ENCODE measurements around the gene PTPN18. TPM values are rescaled to one million over a fixed set of nuclear protein-coding genes. Genes with fewer than 3 reads are reported as not detected.

The PTPN18 gene
- total and polyA plus RNA-seq, 8 donors: 37.0 to 87.0 (median 43.3) TPM

DNA sequence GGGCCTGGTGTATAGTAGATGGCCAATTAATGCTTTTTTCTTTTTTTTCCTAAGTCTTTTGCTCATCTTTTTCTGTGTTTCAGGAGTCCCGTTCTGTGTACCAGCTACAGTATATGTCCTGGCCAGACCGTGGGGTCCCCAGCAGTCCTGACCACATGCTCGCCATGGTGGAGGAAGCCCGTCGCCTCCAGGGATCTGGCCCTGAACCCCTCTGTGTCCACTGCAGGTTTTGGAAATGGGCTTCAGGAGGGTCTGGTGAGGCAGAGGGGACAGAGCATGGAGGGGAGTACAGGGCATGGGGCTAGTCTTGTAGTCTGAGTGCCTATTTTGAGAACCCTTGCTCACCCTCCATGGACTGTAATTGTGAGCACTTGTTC, 14.1 kb downstream of the PTPN18 start:
- FAIRE-seq (no peak), DNase-seq (no peak)

DNA sequence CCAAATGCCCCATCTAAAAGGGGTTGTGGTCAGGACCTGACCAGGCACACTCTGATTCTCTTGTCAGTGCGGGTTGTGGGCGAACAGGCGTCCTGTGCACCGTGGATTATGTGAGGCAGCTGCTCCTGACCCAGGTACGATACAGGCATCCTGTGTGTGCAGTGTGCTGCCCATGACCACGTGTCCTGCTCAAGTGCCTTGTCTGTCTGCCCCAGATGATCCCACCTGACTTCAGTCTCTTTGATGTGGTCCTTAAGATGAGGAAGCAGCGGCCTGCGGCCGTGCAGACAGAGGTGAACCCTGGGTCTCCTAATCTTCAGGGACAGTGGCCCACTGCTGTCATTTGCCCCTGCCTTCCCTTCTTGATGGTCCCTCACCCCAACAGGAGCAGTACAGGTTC, 14.6 kb downstream of the PTPN18 start:
- no peaks in the 10 kb centered on the region for H3K9me3 ChIP-seq
- intact Hi-C loops (cut with DNase I): no loop called here
- TF ChIP-seq, protein P1, sequence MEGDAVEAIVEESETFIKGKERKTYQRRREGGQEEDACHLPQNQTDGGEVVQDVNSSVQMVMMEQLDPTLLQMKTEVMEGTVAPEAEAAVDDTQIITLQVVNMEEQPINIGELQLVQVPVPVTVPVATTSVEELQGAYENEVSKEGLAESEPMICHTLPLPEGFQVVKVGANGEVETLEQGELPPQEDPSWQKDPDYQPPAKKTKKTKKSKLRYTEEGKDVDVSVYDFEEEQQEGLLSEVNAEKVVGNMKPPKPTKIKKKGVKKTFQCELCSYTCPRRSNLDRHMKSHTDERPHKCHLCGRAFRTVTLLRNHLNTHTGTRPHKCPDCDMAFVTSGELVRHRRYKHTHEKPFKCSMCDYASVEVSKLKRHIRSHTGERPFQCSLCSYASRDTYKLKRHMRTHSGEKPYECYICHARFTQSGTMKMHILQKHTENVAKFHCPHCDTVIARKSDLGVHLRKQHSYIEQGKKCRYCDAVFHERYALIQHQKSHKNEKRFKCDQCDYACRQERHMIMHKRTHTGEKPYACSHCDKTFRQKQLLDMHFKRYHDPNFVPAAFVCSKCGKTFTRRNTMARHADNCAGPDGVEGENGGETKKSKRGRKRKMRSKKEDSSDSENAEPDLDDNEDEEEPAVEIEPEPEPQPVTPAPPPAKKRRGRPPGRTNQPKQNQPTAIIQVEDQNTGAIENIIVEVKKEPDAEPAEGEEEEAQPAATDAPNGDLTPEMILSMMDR (IDR thresholded peaks at IDR 0.05): no peak
- ATAC-seq (no peak), DNase-seq (no peak), FAIRE-seq (no peak)
- no peaks in the 10 kb centered on the region for H3K27me3 ChIP-seq
- no peaks in the 10 kb centered on the region for H3K36me3 ChIP-seq
- peaks cover 0 to 11% (median 4%) of the 10 kb centered on the region in 3 donors for H3K4me1 ChIP-seq
- no peak overlapping the region for H3K27ac ChIP-seq
- no peak overlapping the region for H3K4me3 ChIP-seq
- WGBS, 2 donors: 92 to 98% methylated on average over 9 of the region's 9 CpGs

More for the DNA sequence above, 14.1 kb downstream of the PTPN18 start:
- H3K27ac ChIP-seq: no peak overlapping the region
- H3K9me3 ChIP-seq: no peaks in the 10 kb centered on the region
- no peak overlapping the region for H3K4me3 ChIP-seq
- intact Hi-C loops (cut with DNase I): no loop called here
- ATAC-seq: no peak
- 93 to 98% methylated on average over 5 of the region's 5 CpGs for WGBS, 2 donors
- peaks cover 0 to 11% (median 4%) of the 10 kb centered on the region in 3 donors for H3K4me1 ChIP-seq
- TF ChIP-seq, protein P1 (IDR thresholded peaks at IDR 0.05): no peak
- no peaks in the 10 kb centered on the region for H3K36me3 ChIP-seq
- H3K27me3 ChIP-seq: no peaks in the 10 kb centered on the region

DNA sequence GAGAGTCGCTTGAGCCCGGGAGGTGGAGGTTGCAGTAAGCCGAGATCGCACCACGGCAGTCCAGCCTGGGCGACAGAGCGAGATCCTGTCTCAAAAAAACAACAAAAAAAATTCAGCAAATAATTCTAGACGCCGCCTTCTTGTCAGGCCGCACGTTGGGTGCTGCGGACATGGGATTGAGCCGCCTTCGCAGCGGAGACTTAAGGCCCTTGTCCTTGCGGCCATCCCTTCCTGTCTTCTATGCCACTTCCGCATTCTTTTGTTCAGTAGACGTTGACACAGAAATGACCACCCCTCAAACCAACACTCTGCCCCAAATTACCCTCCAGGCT, 15.8 kb downstream of the PTPN18 start:
- Histone ChIP-seq H3K36me3 (no peaks in the 10 kb centered on the region), H3K27me3 (no peaks in the 10 kb centered on the region), H3K4me1 (peaks cover 0 to 11% (median 4%) of the 10 kb centered on the region in 3 donors), H3K9me3 (no peaks in the 10 kb centered on the region), H3K4me3 (peak overlapping the region; percentile 66 to 100 (median 78)), H3K27ac (peak overlapping the region; percentile 70 to 90 (median 81))
- no peak for DNase-seq
- intact Hi-C loops (cut with DNase I): no loop called here
- TF ChIP-seq, protein P1 (IDR thresholded peaks at IDR 0.05): no peak
- peak; percentile 19 to 43 (median 35) for ATAC-seq
- FAIRE-seq: no peak
- 31 to 35% methylated on average over 18 of the region's 18 CpGs for WGBS, 2 donors

DNA sequence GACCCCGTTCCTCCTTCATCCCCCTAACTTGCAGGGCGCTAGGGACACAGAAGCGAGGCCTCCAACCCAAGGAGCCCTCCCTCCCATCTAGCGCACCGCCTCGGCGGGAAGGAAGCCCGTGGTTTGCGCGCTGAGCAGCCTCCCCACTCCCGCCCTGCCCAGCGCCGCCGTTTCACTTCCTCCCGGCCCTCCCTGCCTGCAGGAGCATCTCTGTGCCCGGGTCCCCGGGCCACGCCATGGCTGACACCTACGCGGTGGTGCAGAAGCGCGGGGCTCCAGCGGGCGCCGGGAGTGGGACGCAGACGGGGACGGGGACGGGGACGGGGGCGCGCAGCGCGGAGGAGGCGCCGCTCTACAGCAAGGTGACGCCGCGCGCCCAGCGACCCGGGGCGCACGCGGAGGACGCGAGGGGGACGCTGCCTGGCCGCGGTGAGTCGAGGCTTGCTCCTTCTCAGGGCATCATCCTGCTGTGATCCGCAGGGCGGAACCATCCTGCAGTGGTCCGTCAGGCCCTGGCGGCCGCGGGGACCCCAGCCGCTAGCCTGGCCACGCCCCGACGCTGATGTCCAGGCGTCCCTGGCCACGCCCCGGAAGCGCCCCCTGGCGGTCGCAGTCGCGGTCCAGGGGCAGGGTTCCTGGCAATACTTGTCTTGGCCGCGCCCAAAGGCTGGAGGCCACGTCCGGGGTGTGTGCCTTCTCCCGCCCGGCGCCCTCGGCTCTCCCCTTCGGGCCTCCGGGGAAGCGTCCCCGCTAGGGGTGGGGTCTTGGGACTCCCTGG, 16.4 kb downstream of the PTPN18 start:
- intact Hi-C loops (cut with DNase I): no loop called here
- H3K27me3 ChIP-seq: no peaks in the 10 kb centered on the region
- 1% methylated on average over 59 to 81 of the region's 81 CpGs for WGBS, 2 donors
- H3K27ac ChIP-seq: peak overlapping the region; percentile 70 to 90 (median 81)
- FAIRE-seq (no peak), ATAC-seq (peak; percentile 95 to 97 (median 96)), DNase-seq (peak; percentile 87 to 99 (median 94))
- H3K36me3 ChIP-seq: no peaks in the 10 kb centered on the region
- H3K4me3 ChIP-seq: peak overlapping the region; percentile 66 to 100 (median 78)
- peaks cover 0 to 11% (median 4%) of the 10 kb centered on the region in 3 donors for H3K4me1 ChIP-seq
- TF ChIP-seq, protein P1 (IDR thresholded peaks at IDR 0.05): peak; percentile 89 to 98 (median 93)
- H3K9me3 ChIP-seq: no peaks in the 10 kb centered on the region
